Adrenal gland (tissue), 12 donors: ENCODE data around the gene FOXRED2. TPM values are rescaled to one million over a fixed set of nuclear protein-coding genes. Genes with fewer than 3 reads are reported as not detected.

ENCODE experiments used
- DNase-seq, 7 donors: peaks; one replicate each; pipeline ENCODE4 v3.0.0-alpha.2; 2019 to 2020
- H3K27ac ChIP-seq, 5 donors: fragments of 200-600 bp; sonication (generic) in 4 of 5; 1 replicate in 3 of 5; 2 replicates in 2 of 5; pipeline versions ENCODE4 v1.5.1 to v1.8.0; 2016 to 2020; ENCODE audit warnings: mild to moderate bottlenecking in 1 of 5
- H3K27me3 ChIP-seq: fragments of 200-600 bp; 2 replicates; pipeline ENCODE4 v1.8.0; 2021
- H3K36me3 ChIP-seq, 2 donors: fragments of 200-600 bp; replicated peaks in 1 of 2; 1 replicate in 1 of 2; 2 replicates in 1 of 2; pipeline versions ENCODE4 v1.5.1 to v1.8.0; 2018 to 2022
- H3K4me1 ChIP-seq, 2 donors: fragments of 200-600 bp; replicated peaks in 1 of 2; 1 replicate in 1 of 2; 2 replicates in 1 of 2; pipeline versions ENCODE4 v1.5.1 to v1.8.0; 2018 to 2021
- H3K4me3 ChIP-seq, 4 donors: fragments of 200-600 bp; sonication (generic) in 3 of 4; one replicate each; pipeline ENCODE4 v1.5.1; 2016 to 2018
- H3K9me3 ChIP-seq, 3 donors: fragments of 200-600 bp; sonication (generic) in 1 of 3; replicated peaks in 1 of 3; 1 replicate in 2 of 3; 2 replicates in 1 of 3; pipeline versions ENCODE4 v1.5.1 to v1.8.0; 2016 to 2021
- CTCF ChIP-seq, 6 experiments: fragments of 450-650 bp in 4 of 6; fragments of 200-600 bp in 2 of 6; sonication (generic) in 1 of 6; IDR thresholded peaks; 1 replicate in 5 of 6; 2 replicates in 1 of 6; pipeline versions ENCODE4 v1.5.1 to v1.8.0; 2016 to 2021; ENCODE audit warnings: antibody characterized with exemption in 6 of 6, mild to moderate bottlenecking in 2 of 6, moderate library complexity in 1 of 6
- POLR2A ChIP-seq, 2 donors: fragments of 450-650 bp; IDR thresholded peaks; one replicate each; pipeline ENCODE4 v1.6.1; 2017; ENCODE audit warnings: antibody characterized with exemption in 2 of 2, mild to moderate bottlenecking in 2 of 2, moderate library complexity in 1 of 2
- WGBS, 4 donors: extraction: QIAGEN DNeasy Blood & Tissue Kit in 2 of 4; methylation state at CpG; one replicate each; pipeline versions ENCODE4 v1.1.5 to v1.1.7; 2013 to 2017; 5-methylcytosine and 5-hydroxymethylcytosine counted together
- intact Hi-C, 2 donors: fragments of 100-400 bp; cut with DNase I; formaldehyde crosslinking; loops; one replicate each; pipeline versions ENCODE4 v1.14.1 to v1.15.0; 2022 to 2023
- polyA plus RNA-seq, 3 donors: library from polyadenylated mRNA; stranded (reverse); fragments of 200-250 nt in 2 of 3; fragments of 350-450 nt in 1 of 3; fragmentation: Illumina TruSeq in 1 of 3; extraction: RNeasy Lipid Tissue Mini Kit (QIAGEN cat#74804) in 1 of 3; gene quantifications; one replicate each; pipeline ENCODE4 v1.2.3, GENCODE V29; 2013 to 2014
- total RNA-seq, 9 donors: library from RNA; depleted of rRNA in 4 of 9; stranded (reverse); fragments of >200 nt in 4 of 9; fragments of 120-200 nt in 1 of 9; fragmentation: NEBNext Ultra II Directional in 1 of 9; extraction: Animal tissue kit (Norgen Biotek cat#: 25700) in 1 of 9; gene quantifications; one replicate each; pipeline versions ENCODE4 v1.1.0 to v1.2.4, GENCODE V29; 2013 to 2023
- donor health status: healthy with polysubstance abuse.
- donor health status: Bipolar disorder and iron deficiency.
- donor health status: DM: yes; HTN: yes; CAD: no.
- donor health status: DM: no; HTN: no; CAD: no.
- donor health status: DM: no; HTN: no; CAD: no.
- donor health status: DM: yes; HTN: yes; CAD: no.

Gene FOXRED2
- total and polyA plus RNA-seq, 12 donors = 5.5 to 37.6 (median 22.9) TPM

GRCh38 chr22:36472689-36473088 lies 34.2 kb downstream of the FOXRED2 start:
- H3K36me3 ChIP-seq = peaks cover 0 to 58% of the 10 kb centered on the region in 2 donors
- peak in 6 of 7 donors; percentile 56 to 79 (median 62) for DNase-seq
- no peak for TF ChIP-seq CTCF (IDR thresholded peaks at IDR 0.05)
- TF ChIP-seq POLR2A (IDR thresholded peaks at IDR 0.05) = peak in 1 of 2 donors; percentile 7
- no peak overlapping the region for H3K4me3 ChIP-seq
- H3K27me3 ChIP-seq = no peaks in the 10 kb centered on the region
- intact Hi-C loops = loop anchor here in 1 of 2 donors (5.0 kb wide), 1 partner anchor 170 kb away; no protein-coding TSS in a partner anchor
- peaks cover 26 to 43% of the 10 kb centered on the region in 2 donors for H3K4me1 ChIP-seq
- no peaks in the 10 kb centered on the region for H3K9me3 ChIP-seq
- 36 to 53% (median 47%) methylated on average over 12 to 13 of the region's 13 CpGs for WGBS, 4 donors
- peak overlapping the region; percentile 59 to 87 (median 73) for H3K27ac ChIP-seq

GRCh38 chr22:36471341-36471821 lies 35.5 kb downstream of the FOXRED2 start:
- Histone ChIP-seq H3K4me3 (no peak overlapping the region), H3K36me3 (peaks cover 0 to 55% of the 10 kb centered on the region in 2 donors), H3K9me3 (no peaks in the 10 kb centered on the region), H3K27me3 (no peaks in the 10 kb centered on the region), H3K27ac (peak overlapping the region in 4 of 5 donors; percentile 59 to 87 (median 76)), H3K4me1 (peaks cover 26 to 41% of the 10 kb centered on the region in 2 donors)
- peak in 6 of 7 donors; percentile 63 to 78 (median 72) for DNase-seq
- intact Hi-C loops = loop anchor here (2.0 to 5.0 kb wide), 2 partner anchors 169 to 171 kb away; no protein-coding TSS in a partner anchor
- 60 to 80% (median 70%) methylated on average over 12 to 14 of the region's 14 CpGs for WGBS, 4 donors
- TF ChIP-seq CTCF (IDR thresholded peaks at IDR 0.05) = no peak
- no peak for TF ChIP-seq POLR2A (IDR thresholded peaks at IDR 0.05)

GRCh38 chr22:36470994-36471331 lies 35.9 kb downstream of the FOXRED2 start:
- no peaks in the 10 kb centered on the region for H3K9me3 ChIP-seq
- TF ChIP-seq CTCF (IDR thresholded peaks at IDR 0.05) (no peak), POLR2A (IDR thresholded peaks at IDR 0.05) (no peak)
- H3K4me3 ChIP-seq = no peak overlapping the region
- 64 to 72% (median 67%) methylated on average over 6 to 10 of the region's 10 CpGs for WGBS, 4 donors
- no peaks in the 10 kb centered on the region for H3K27me3 ChIP-seq
- peaks cover 0 to 50% of the 10 kb centered on the region in 2 donors for H3K36me3 ChIP-seq
- intact Hi-C loops = loop anchor here (2.0 to 5.0 kb wide), 2 partner anchors 169 to 170 kb away; no protein-coding TSS in a partner anchor
- H3K4me1 ChIP-seq = peaks cover 26 to 42% of the 10 kb centered on the region in 2 donors
- peak overlapping the region in 4 of 5 donors; percentile 59 to 87 (median 76) for H3K27ac ChIP-seq
- peak in 1 of 7 donors; percentile 9 for DNase-seq

GRCh38 chr22:36470162-36470993 lies 36.5 kb downstream of the FOXRED2 start:
- peak; percentile 89 to 96 (median 90) for TF ChIP-seq CTCF (IDR thresholded peaks at IDR 0.05)
- TF ChIP-seq POLR2A (IDR thresholded peaks at IDR 0.05) = no peak
- WGBS, 4 donors = 36 to 43% (median 39%) methylated on average over 11 to 14 of the region's 14 CpGs
- H3K4me1 ChIP-seq = peaks cover 32 to 47% of the 10 kb centered on the region in 2 donors
- peak overlapping the region in 4 of 5 donors; percentile 59 to 87 (median 76) for H3K27ac ChIP-seq
- H3K36me3 ChIP-seq = peaks cover 0 to 44% of the 10 kb centered on the region in 2 donors
- H3K9me3 ChIP-seq = no peaks in the 10 kb centered on the region
- no peaks in the 10 kb centered on the region for H3K27me3 ChIP-seq
- intact Hi-C loops = loop anchor here (2.0 to 5.0 kb wide), 2 partner anchors 168 to 170 kb away; no protein-coding TSS in a partner anchor
- DNase-seq = peak; percentile 82 to 95 (median 90)
- no peak overlapping the region for H3K4me3 ChIP-seq
